ENCODE measurements around the gene PGAM4.

PGAM4 gene

GRCh38 chrX:77967631-77968030 lies 1.8 kb downstream of the PGAM4 start:
- H3K4me3 ChIP-seq (ENCODE audit: low read depth, low read length): no peak overlapping the region
- ChIA-PET POLR2A (no interaction called here), CTCF (no interaction called here)
- no peak for DNase-seq (ENCODE audit: low read depth, low spot score)
- no peak for TF ChIP-seq CTCF (IDR thresholded peaks at IDR 0.05; ENCODE audit: insufficient read depth, low read length, missing control alignments)

GRCh38 chrX:77966361-77966760 lies 3.1 kb downstream of the PGAM4 start:
- H3K4me3 ChIP-seq (ENCODE audit: low read depth, low read length): no peak overlapping the region
- DNase-seq (ENCODE audit: low read depth, low spot score): no peak
- POLR2A ChIA-PET: no interaction called here
- TF ChIP-seq CTCF (IDR thresholded peaks at IDR 0.05; ENCODE audit: insufficient read depth, low read length, missing control alignments): no peak
- CTCF ChIA-PET: no interaction called here

GRCh38 chrX:77962068-77962902 lies 7.2 kb downstream of the PGAM4 start:
- CTCF ChIA-PET: no interaction called here
- TF ChIP-seq CTCF (IDR thresholded peaks at IDR 0.05; ENCODE audit: insufficient read depth, low read length, missing control alignments): no peak
- POLR2A ChIA-PET: no interaction called here
- no peak overlapping the region for H3K4me3 ChIP-seq (ENCODE audit: low read depth, low read length)
- DNase-seq (ENCODE audit: low read depth, low spot score): no peak

- H3K4me3 ChIP-seq (ENCODE audit: low read depth, low read length): no peak overlapping the region
- POLR2A ChIA-PET: no interaction called here
- CTCF ChIA-PET: no interaction called here
- DNase-seq (ENCODE audit: low read depth, low spot score): no peak
- TF ChIP-seq CTCF (IDR thresholded peaks at IDR 0.05; ENCODE audit: insufficient read depth, low read length, missing control alignments): no peak
These were observed 8.4 kb downstream of the PGAM4 start for GRCh38 chrX:77961063-77961462.

GRCh38 chrX:77960567-77960966 lies 8.9 kb downstream of the PGAM4 start:
- POLR2A ChIA-PET: no interaction called here
- H3K4me3 ChIP-seq (ENCODE audit: low read depth, low read length): no peak overlapping the region
- no peak for DNase-seq (ENCODE audit: low read depth, low spot score)
- CTCF ChIA-PET: no interaction called here
- no peak for TF ChIP-seq CTCF (IDR thresholded peaks at IDR 0.05; ENCODE audit: insufficient read depth, low read length, missing control alignments)

- ChIA-PET CTCF (no interaction called here), POLR2A (no interaction called here)
These were observed 15.7 kb downstream of the PGAM4 start for GRCh38 chrX:77953708-77954107.

More at GRCh38 chrX:77953708-77954107, 15.7 kb downstream of the PGAM4 start:
- H3K4me3 ChIP-seq (ENCODE audit: low read depth, low read length): no peak overlapping the region
- no peak for TF ChIP-seq CTCF (IDR thresholded peaks at IDR 0.05; ENCODE audit: insufficient read depth, low read length, missing control alignments)
- peak; percentile 16 for DNase-seq (ENCODE audit: low read depth, low spot score)
